ENCODE results near the gene UCHL3. TPM values are rescaled to one million over a fixed set of nuclear protein-coding genes. Genes with fewer than 3 reads are reported as not detected.

Gene UCHL3
- total RNA-seq, 2 experiments from 2014 or later: 34.7 to 49.5 TPM

- Histone ChIP-seq H3K9me2 (ENCODE audit: insufficient read depth, low read length) (no peaks in the 10 kb centered on the region), H3K4me2 (ENCODE audit: low read length) (no peak overlapping the region), H4K20me1 (ENCODE audit: insufficient read depth, low read length) (no peaks in the 10 kb centered on the region), H3K27ac (ENCODE audit: low read depth, low read length, poor library complexity, severe bottlenecking) (no peak overlapping the region), H3K36me3 (ENCODE audit: insufficient read depth, low read length) (no peaks in the 10 kb centered on the region), H3K9me3 (ENCODE audit: low read length) (0 out of 2 replicates have a peak, but pooled peaks cover 8% of the 10 kb centered on the region), H3K79me2 (ENCODE audit: insufficient read depth, low read depth, low read length) (no peaks in the 10 kb centered on the region), H2AFZ (ENCODE audit: low read length) (no peak overlapping the region), H3K4me3 (ENCODE audit: low read depth, low read length, poor library complexity, severe bottlenecking) (no peak overlapping the region), H3K4me1 (ENCODE audit: insufficient read depth, low read length, poor library complexity, severe bottlenecking) (peaks cover 5% of the 10 kb centered on the region)
- no peak for TF ChIP-seq CTCF (conservative IDR thresholded peaks at IDR 0.05; ENCODE audit: low read length)
- no peak for TF ChIP-seq EZH2phosphoT487 (IDR thresholded peaks at IDR 0.05; ENCODE audit: borderline replicate concordance, low read depth, low read length)
- POLR2A ChIA-PET: no interaction called here
- intact Hi-C loops (cut with micrococcal nuclease; ENCODE audit: unreplicated experiment): no loop called here
- no peak for DNase-seq (ENCODE audit: low spot score)
- BruUV-seq (replicated peaks): no TSS peak
- CTCF ChIA-PET (ENCODE audit: unreplicated experiment): no interaction called here
These were observed 35.3 kb upstream of the UCHL3 start for GRCh38 chr13:75514080-75514995.

- DNase-seq (ENCODE audit: low spot score): no peak
- H3K79me2 ChIP-seq (ENCODE audit: insufficient read depth, low read depth, low read length): no peaks in the 10 kb centered on the region
- ChIA-PET CTCF (ENCODE audit: unreplicated experiment) (no interaction called here), POLR2A (no interaction called here)
- intact Hi-C loops (cut with micrococcal nuclease; ENCODE audit: unreplicated experiment): no loop called here
- H3K9me3 ChIP-seq (ENCODE audit: low read length): 0 out of 2 replicates have a peak, but pooled peaks cover 12% of the 10 kb centered on the region
- H2AFZ ChIP-seq (ENCODE audit: low read length): no peak overlapping the region
- no peaks in the 10 kb centered on the region for H3K36me3 ChIP-seq (ENCODE audit: insufficient read depth, low read length)
- H4K20me1 ChIP-seq (ENCODE audit: insufficient read depth, low read length): no peaks in the 10 kb centered on the region
- H3K27ac ChIP-seq (ENCODE audit: low read depth, low read length, poor library complexity, severe bottlenecking): no peak overlapping the region
- no peak overlapping the region for H3K4me2 ChIP-seq (ENCODE audit: low read length)
- BruUV-seq (replicated peaks): no TSS peak
- no peak for TF ChIP-seq CTCF (conservative IDR thresholded peaks at IDR 0.05; ENCODE audit: low read length)
- TF ChIP-seq EZH2phosphoT487 (IDR thresholded peaks at IDR 0.05; ENCODE audit: borderline replicate concordance, low read depth, low read length): no peak
- no peaks in the 10 kb centered on the region for H3K4me1 ChIP-seq (ENCODE audit: insufficient read depth, low read length, poor library complexity, severe bottlenecking)
- no peak overlapping the region for H3K4me3 ChIP-seq (ENCODE audit: low read depth, low read length, poor library complexity, severe bottlenecking)
- H3K9me2 ChIP-seq (ENCODE audit: insufficient read depth, low read length): no peaks in the 10 kb centered on the region
These were observed 31.0 kb upstream of the UCHL3 start for GRCh38 chr13:75518439-75519088.

GRCh38 chr13:75521956-75522355 is 27.6 kb upstream of the UCHL3 start:
- Histone ChIP-seq H2AFZ (ENCODE audit: low read length) (no peak overlapping the region), H3K9me3 (ENCODE audit: low read length) (0 out of 2 replicates have a peak, but pooled peaks cover 5% of the 10 kb centered on the region), H3K9me2 (ENCODE audit: insufficient read depth, low read length) (no peaks in the 10 kb centered on the region), H3K4me1 (ENCODE audit: insufficient read depth, low read length, poor library complexity, severe bottlenecking) (no peaks in the 10 kb centered on the region), H3K27ac (ENCODE audit: low read depth, low read length, poor library complexity, severe bottlenecking) (no peak overlapping the region), H3K4me2 (ENCODE audit: low read length) (no peak overlapping the region), H3K36me3 (ENCODE audit: insufficient read depth, low read length) (peaks cover 17% of the 10 kb centered on the region), H3K4me3 (ENCODE audit: low read depth, low read length, poor library complexity, severe bottlenecking) (no peak overlapping the region), H4K20me1 (ENCODE audit: insufficient read depth, low read length) (no peaks in the 10 kb centered on the region), H3K79me2 (ENCODE audit: insufficient read depth, low read depth, low read length) (no peaks in the 10 kb centered on the region)
- ChIA-PET CTCF (ENCODE audit: unreplicated experiment) (no interaction called here), POLR2A (no interaction called here)
- DNase-seq (ENCODE audit: low spot score): no peak
- no TSS peak for BruUV-seq (replicated peaks)
- TF ChIP-seq EZH2phosphoT487 (IDR thresholded peaks at IDR 0.05; ENCODE audit: borderline replicate concordance, low read depth, low read length) (no peak), CTCF (conservative IDR thresholded peaks at IDR 0.05; ENCODE audit: low read length) (no peak)
- intact Hi-C loops (cut with micrococcal nuclease; ENCODE audit: unreplicated experiment): no loop called here
